Esophagus (tissue), 2 donors: ENCODE data around the gene CAMKK1. TPM values are rescaled to one million over a fixed set of nuclear protein-coding genes. Genes with fewer than 3 reads are reported as not detected.

Experiments
- H3K27ac ChIP-seq, 2 donors: one replicate each; pipeline ENCODE4 v1.5.1; 2013; ENCODE audit warnings: low read depth in 2 of 2, mild to moderate bottlenecking in 2 of 2, inconsistent platforms in 1 of 2, low read length in 1 of 2, moderate library complexity in 1 of 2
- H3K27me3 ChIP-seq, 2 donors: one replicate each; pipeline ENCODE4 v1.6.1; 2013; ENCODE audit warnings: low read length in 2 of 2, control low read depth in 1 of 2, mild to moderate bottlenecking in 1 of 2; ENCODE audit not compliant: insufficient read depth in 2 of 2, control insufficient read depth in 1 of 2
- H3K36me3 ChIP-seq, 2 donors: one replicate each; pipeline ENCODE4 v1.6.1; 2013; ENCODE audit warnings: low read length in 1 of 2; ENCODE audit not compliant: control insufficient read depth in 2 of 2, insufficient read depth in 2 of 2
- H3K4me1 ChIP-seq, 2 donors: one replicate each; pipeline ENCODE4 v1.6.1; 2013; ENCODE audit warnings: low read length in 1 of 2; ENCODE audit not compliant: control insufficient read depth in 2 of 2, insufficient read depth in 2 of 2
- H3K4me3 ChIP-seq, 2 donors: one replicate each; pipeline ENCODE4 v1.5.1; 2013; ENCODE audit warnings: low read length in 2 of 2, mild to moderate bottlenecking in 2 of 2, low read depth in 1 of 2, moderate library complexity in 1 of 2
- H3K9me3 ChIP-seq, 2 donors: one replicate each; pipeline ENCODE4 v1.6.1; 2013; ENCODE audit warnings: mild to moderate bottlenecking in 2 of 2, low read depth in 1 of 2, low read length in 1 of 2, moderate library complexity in 1 of 2; ENCODE audit not compliant: control insufficient read depth in 2 of 2, insufficient read depth in 1 of 2
- WGBS, 2 donors: extraction: QIAGEN DNeasy Blood & Tissue Kit; methylation state at CpG; one replicate each; pipeline ENCODE4 v1.1.7; 2013; 5-methylcytosine and 5-hydroxymethylcytosine counted together
- polyA plus RNA-seq, 2 donors: library from polyadenylated mRNA; stranded (reverse); fragments of 200-250 nt; gene quantifications; one replicate each; pipeline ENCODE4 v1.2.3, GENCODE V29; 2013
- donor health status: healthy with polysubstance abuse.
- donor health status: Bipolar disorder and iron deficiency.

Gene CAMKK1
- polyA plus RNA-seq, 2 donors, result 4.9 to 5.3 TPM

GRCh38 chr17:3911271-3912053, 18.6 kb upstream of the CAMKK1 start:
- Histone ChIP-seq H3K9me3 (no peaks in the 10 kb centered on the region), H3K27ac (peak overlapping the region; percentile 1 to 6), H3K36me3 (no peaks in the 10 kb centered on the region), H3K4me1 (peaks cover 0 to 3% of the 10 kb centered on the region in 2 donors), H3K27me3 (no peaks in the 10 kb centered on the region), H3K4me3 (no peak overlapping the region)
- 42 to 58% methylated on average over 30 of the region's 30 CpGs for WGBS, 2 donors

DNA sequence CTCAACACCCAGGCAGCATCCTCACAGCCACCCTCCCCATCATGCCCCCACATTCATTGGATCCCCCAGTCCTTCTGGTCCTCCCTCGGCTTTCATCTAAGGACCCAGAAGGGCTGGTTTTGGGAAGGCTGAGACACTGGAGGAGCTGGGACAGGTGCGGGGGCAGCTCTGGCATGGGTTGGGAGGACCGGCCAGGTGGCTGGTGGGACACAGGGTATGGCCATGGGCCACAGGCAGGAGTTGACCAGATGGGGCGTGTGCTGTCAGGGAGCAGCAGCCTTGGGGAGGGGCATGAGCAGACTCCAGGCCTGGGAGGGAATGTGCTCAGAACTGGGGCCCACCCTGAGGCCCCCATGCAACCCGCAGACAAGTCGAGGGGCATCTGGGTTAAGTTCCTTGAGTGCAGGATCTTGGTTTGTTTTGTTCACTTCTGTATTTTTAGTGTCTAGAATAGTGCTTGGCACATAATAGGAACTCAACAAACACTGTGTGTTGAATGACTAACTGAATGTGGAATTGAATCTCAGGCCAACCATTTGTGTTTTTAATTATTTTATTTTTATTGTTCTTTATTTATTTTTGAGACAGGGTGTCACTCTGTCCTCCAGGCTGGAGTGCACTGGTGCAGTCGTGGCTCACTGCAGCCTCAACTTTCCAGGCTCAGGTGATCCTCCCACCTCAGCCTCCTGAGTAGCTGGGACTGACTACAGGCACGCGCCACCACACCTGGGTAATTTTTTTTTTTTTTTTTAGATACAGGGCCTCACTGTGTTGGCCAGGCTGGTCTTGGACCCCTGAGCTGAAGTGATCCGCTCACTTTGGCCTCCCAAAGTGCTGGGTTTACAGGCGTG, 17.8 kb upstream of the CAMKK1 start:
- no peaks in the 10 kb centered on the region for H3K27me3 ChIP-seq
- H3K4me1 ChIP-seq, result no peaks in the 10 kb centered on the region
- no peaks in the 10 kb centered on the region for H3K9me3 ChIP-seq
- peak overlapping the region in 1 of 2 donors; percentile 6 for H3K27ac ChIP-seq
- no peak overlapping the region for H3K4me3 ChIP-seq
- 83 to 84% methylated on average over 11 of the region's 11 CpGs for WGBS, 2 donors
- H3K36me3 ChIP-seq, result no peaks in the 10 kb centered on the region

GRCh38 chr17:3909257-3909656, 16.4 kb upstream of the CAMKK1 start:
- WGBS, 2 donors, result 94% methylated on average over 12 of the region's 12 CpGs
- H3K27ac ChIP-seq, result no peak overlapping the region
- H3K27me3 ChIP-seq, result no peaks in the 10 kb centered on the region
- no peaks in the 10 kb centered on the region for H3K9me3 ChIP-seq
- H3K4me3 ChIP-seq, result no peak overlapping the region
- no peaks in the 10 kb centered on the region for H3K4me1 ChIP-seq
- H3K36me3 ChIP-seq, result no peaks in the 10 kb centered on the region

- H3K4me3 ChIP-seq, result no peak overlapping the region
- no peak overlapping the region for H3K27ac ChIP-seq
- H3K27me3 ChIP-seq, result no peaks in the 10 kb centered on the region
- 79 to 81% methylated on average over 11 of the region's 11 CpGs for WGBS, 2 donors
- H3K36me3 ChIP-seq, result no peaks in the 10 kb centered on the region
- H3K4me1 ChIP-seq, result no peaks in the 10 kb centered on the region
- H3K9me3 ChIP-seq, result no peaks in the 10 kb centered on the region
These were observed 14.8 kb upstream of the CAMKK1 start for GRCh38 chr17:3907483-3908216.

DNA sequence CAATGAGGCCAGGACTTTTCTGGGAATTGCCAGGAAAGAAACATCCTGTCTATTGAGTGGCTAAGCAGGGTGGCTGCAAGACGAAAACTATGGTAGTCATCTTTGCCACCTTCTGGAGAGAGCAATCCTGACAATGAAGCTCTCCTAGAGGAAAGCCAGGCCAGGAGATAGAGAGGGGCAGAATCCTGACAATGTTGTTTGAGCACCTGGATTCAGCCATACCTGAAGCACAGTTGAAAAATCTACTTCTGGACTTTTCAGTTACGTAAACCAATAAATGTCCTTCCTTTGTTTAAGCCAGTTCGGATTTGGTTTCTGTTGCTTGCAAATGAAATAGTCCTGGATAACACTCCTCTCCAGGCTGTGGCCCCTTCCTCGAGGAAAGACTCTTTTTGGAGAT, 14.0 kb upstream of the CAMKK1 start:
- 88 to 93% methylated on average over 4 of the region's 4 CpGs for WGBS, 2 donors
- H3K9me3 ChIP-seq, result no peaks in the 10 kb centered on the region
- no peaks in the 10 kb centered on the region for H3K4me1 ChIP-seq
- H3K4me3 ChIP-seq, result no peak overlapping the region
- no peaks in the 10 kb centered on the region for H3K36me3 ChIP-seq
- no peak overlapping the region for H3K27ac ChIP-seq
- no peaks in the 10 kb centered on the region for H3K27me3 ChIP-seq

DNA sequence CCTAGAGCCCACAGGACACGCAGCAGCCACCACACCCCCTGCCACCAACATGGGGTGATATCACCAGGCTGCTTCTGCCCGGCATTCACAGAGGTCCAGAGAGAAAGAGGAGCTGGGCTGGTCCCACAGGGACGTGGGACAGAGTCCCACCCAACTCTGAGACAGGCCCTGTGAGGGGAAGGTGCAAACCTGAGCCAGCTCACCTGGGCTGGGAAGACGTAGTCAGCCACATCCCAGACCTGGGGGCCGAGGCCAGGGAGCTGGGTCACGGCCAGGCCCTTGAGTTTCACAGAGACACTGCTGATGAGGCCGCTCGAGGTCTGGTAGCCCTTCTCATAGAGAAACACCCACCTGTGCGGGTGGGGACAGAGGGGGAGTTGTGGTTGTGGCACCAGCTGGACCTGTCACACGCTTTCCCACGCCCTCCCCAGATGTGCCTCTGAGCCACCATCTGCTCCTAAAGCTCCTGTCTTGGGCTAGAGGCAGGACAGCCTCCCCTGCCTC, 12.2 kb upstream of the CAMKK1 start:
- no peak overlapping the region for H3K27ac ChIP-seq

DNA sequence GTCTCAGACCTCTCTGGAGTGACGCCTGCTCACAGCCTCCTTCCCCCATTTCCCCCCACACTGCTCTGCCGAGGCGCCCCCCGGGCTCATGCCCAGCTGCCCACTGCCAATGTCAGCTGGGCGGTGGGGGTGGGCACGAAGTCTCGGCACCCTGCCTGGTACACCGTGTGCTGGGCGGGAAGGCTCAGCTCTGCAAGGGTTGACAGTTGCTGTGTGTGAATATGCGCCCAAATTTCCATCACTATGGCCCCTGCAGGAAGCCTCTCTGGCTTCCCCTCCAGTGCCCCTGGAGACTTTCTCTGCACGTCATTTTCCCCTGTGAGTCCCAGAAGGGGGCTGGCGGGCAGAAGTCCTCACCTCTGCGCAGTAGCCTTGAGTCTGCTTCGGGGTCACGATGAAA, 11.6 kb upstream of the CAMKK1 start:
- H3K36me3 ChIP-seq, result no peaks in the 10 kb centered on the region
- no peaks in the 10 kb centered on the region for H3K4me1 ChIP-seq
- no peaks in the 10 kb centered on the region for H3K27me3 ChIP-seq
- H3K4me3 ChIP-seq, result no peak overlapping the region
- WGBS, 2 donors, result 68 to 81% methylated on average over 15 of the region's 15 CpGs
- no peak overlapping the region for H3K27ac ChIP-seq
- H3K9me3 ChIP-seq, result no peaks in the 10 kb centered on the region

More for the DNA sequence above, 12.2 kb upstream of the CAMKK1 start:
- Histone ChIP-seq H3K27me3 (no peaks in the 10 kb centered on the region), H3K4me1 (no peaks in the 10 kb centered on the region), H3K4me3 (no peak overlapping the region), H3K9me3 (no peaks in the 10 kb centered on the region), H3K36me3 (no peaks in the 10 kb centered on the region)
- 75 to 87% methylated on average over 11 of the region's 11 CpGs for WGBS, 2 donors

GRCh38 chr17:3903881-3904290, 11.0 kb upstream of the CAMKK1 start:
- no peak overlapping the region for H3K27ac ChIP-seq
- H3K4me1 ChIP-seq, result no peaks in the 10 kb centered on the region
- 70 to 78% methylated on average over 19 to 21 of the region's 21 CpGs for WGBS, 2 donors
- H3K9me3 ChIP-seq, result no peaks in the 10 kb centered on the region
- H3K27me3 ChIP-seq, result no peaks in the 10 kb centered on the region
- H3K4me3 ChIP-seq, result no peak overlapping the region
- H3K36me3 ChIP-seq, result no peaks in the 10 kb centered on the region

GRCh38 chr17:3903051-3903825, 10.4 kb upstream of the CAMKK1 start:
- Histone ChIP-seq H3K4me1 (no peaks in the 10 kb centered on the region), H3K27ac (no peak overlapping the region), H3K36me3 (no peaks in the 10 kb centered on the region), H3K27me3 (no peaks in the 10 kb centered on the region), H3K9me3 (no peaks in the 10 kb centered on the region), H3K4me3 (no peak overlapping the region)
- 69 to 86% methylated on average over 25 of the region's 25 CpGs for WGBS, 2 donors
